Fibroblast of skin of right biceps (primary cell): ENCODE measurements around the gene TSSK3.
"Not testable (repeated sequence)": the region's sequence is repeated elsewhere in the genome, so short reads cannot be mapped to it uniquely, and the experiment has no call there.

ENCODE experiments used
- DNase-seq: peaks from one replicate; pipeline ENCODE4 v3.0.0-alpha.2; 2013

Gene TSSK3

GRCh38 chr1:32365445-32365844, 3.1 kb downstream of the TSSK3 start:
- DNase-seq: no peak

- DNase-seq: no peak
Measured at GRCh38 chr1:32367912-32368635, 5.7 kb downstream of the TSSK3 start.

- DNase-seq: no peak
Measured at GRCh38 chr1:32372149-32372756, 9.9 kb downstream of the TSSK3 start.

GRCh38 chr1:32373996-32374592, 11.8 kb downstream of the TSSK3 start:
- DNase-seq: no peak

GRCh38 chr1:32376199-32376598, 13.9 kb downstream of the TSSK3 start:
- no peak for DNase-seq

GRCh38 chr1:32377541-32378220, 15.3 kb downstream of the TSSK3 start:
- no peak for DNase-seq

GRCh38 chr1:32380057-32380456, 17.7 kb downstream of the TSSK3 start:
- DNase-seq: no peak

GRCh38 chr1:32386676-32387392, 24.5 kb downstream of the TSSK3 start:
- DNase-seq: no peak

GRCh38 chr1:32388641-32389040, 26.3 kb downstream of the TSSK3 start:
- DNase-seq: no peak

GRCh38 chr1:32390904-32391870, 28.8 kb downstream of the TSSK3 start:
- no peak for DNase-seq

- DNase-seq: no peak
Measured at GRCh38 chr1:32392325-32392724, 30.0 kb downstream of the TSSK3 start.

- no peak for DNase-seq
Measured at GRCh38 chr1:32393136-32393535, 30.8 kb downstream of the TSSK3 start.

- no peak for DNase-seq
Measured at GRCh38 chr1:32393832-32394140, 31.4 kb downstream of the TSSK3 start.

GRCh38 chr1:32394141-32394889, 32.0 kb downstream of the TSSK3 start, which contains the start of gene BSDC1:
Gene BSDC1, minus strand, starts transcription at chr1:32394441. Its CDS starts 27 bp downstream, at chr1:32394414.
- DNase-seq: peak; percentile 98

- no peak for DNase-seq
Measured at GRCh38 chr1:32394890-32395432, 32.6 kb downstream of the TSSK3 start.

- not testable (repeated sequence) for DNase-seq
Measured at GRCh38 chr1:32396524-32396923, 34.2 kb downstream of the TSSK3 start.

- peak; percentile 26 for DNase-seq
Measured at GRCh38 chr1:32398401-32398800, 36.1 kb downstream of the TSSK3 start.

GRCh38 chr1:32399843-32400242, 37.5 kb downstream of the TSSK3 start:
- no peak for DNase-seq

GRCh38 chr1:32400876-32401631, 38.7 kb downstream of the TSSK3 start:
- peak; percentile 85 for DNase-seq

GRCh38 chr1:32404946-32405345, 42.6 kb downstream of the TSSK3 start:
- peak; percentile 21 for DNase-seq
